DND-41 (cell line): ENCODE measurements around the gene MXRA5.

ENCODE experiments used
- CTCF ChIP-seq: IDR thresholded peaks from 2 replicates; pipeline ENCODE4 v1.5.1; 2012; ENCODE audit warnings: borderline replicate concordance, low read length, moderate library complexity, mild to moderate bottlenecking; ENCODE audit not compliant: poor library complexity, severe bottlenecking; ENCODE audit errors: extremely low read depth
- EZH2 ChIP-seq: IDR thresholded peaks from 3 replicates; pipeline ENCODE4 v1.6.1; 2012; ENCODE audit warnings: borderline replicate concordance, low read depth, mild to moderate bottlenecking, moderate library complexity, low read length, inconsistent platforms; ENCODE audit not compliant: severe bottlenecking

DNA sequence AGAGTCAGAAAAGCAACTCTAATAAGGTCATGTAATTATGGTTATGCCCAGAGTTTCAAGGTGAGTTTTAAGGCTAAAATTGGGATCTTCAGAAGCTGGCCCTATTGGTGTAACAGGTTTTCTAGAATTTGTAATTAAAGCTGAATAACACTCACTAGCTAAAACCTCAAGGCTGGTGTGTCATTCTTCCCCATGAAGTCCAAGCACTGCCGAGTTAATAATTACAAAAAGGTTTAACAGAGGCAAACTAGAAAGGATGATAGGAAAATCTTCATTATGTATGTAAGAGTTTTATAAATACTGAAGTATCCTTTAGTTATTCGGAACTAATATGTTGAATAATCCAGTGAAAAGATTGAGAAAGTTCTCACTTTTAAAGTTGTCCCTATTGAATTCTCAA is 34.3 kb downstream of the MXRA5 start:
- TF ChIP-seq CTCF (no peak), EZH2 (no peak)
